Smooth muscle cell (in vitro differentiated cells): Measurements from ENCODE around the gene PRR22. TPM values are rescaled to one million over a fixed set of nuclear protein-coding genes. Genes with fewer than 3 reads are reported as not detected.

ENCODE experiments used
- DNase-seq: peaks from one replicate; lab custom pipeline; 2025; ENCODE audit not compliant: unreplicated experiment; lab: John Stamatoyannopoulos, UW
- H2AFZ ChIP-seq: fragments of 200-600 bp; sonication (generic); 2 replicates; pipeline ENCODE4 v1.6.0; 2016; ENCODE audit warnings: antibody characterized with exemption, low read depth, mild to moderate bottlenecking
- H3F3A ChIP-seq: fragments of 200-600 bp; sonication (generic); 2 replicates; pipeline ENCODE4 v1.6.0; 2017; ENCODE audit warnings: antibody characterized with exemption, low read depth
- H3K27ac ChIP-seq: fragments of 200-600 bp; sonication (generic); 2 replicates; pipeline ENCODE4 v1.5.1; 2016; ENCODE audit warnings: low read depth, mild to moderate bottlenecking
- H3K27me3 ChIP-seq: fragments of 200-600 bp; sonication (generic); 2 replicates; pipeline ENCODE4 v1.6.1; 2016; ENCODE audit warnings: low read depth, mild to moderate bottlenecking
- H3K36me3 ChIP-seq: fragments of 200-600 bp; sonication (generic); 2 replicates; pipeline ENCODE4 v1.5.1; 2016; ENCODE audit warnings: low read depth
- H3K4me1 ChIP-seq: fragments of 200-600 bp; sonication (generic); 2 replicates; pipeline ENCODE4 v1.5.1; 2016; ENCODE audit warnings: low read depth
- H3K4me2 ChIP-seq: fragments of 200-600 bp; sonication (generic); 2 replicates; pipeline ENCODE4 v1.6.0; 2016; ENCODE audit warnings: mild to moderate bottlenecking
- H3K4me3 ChIP-seq: fragments of 200-600 bp; sonication (generic); 2 replicates; pipeline ENCODE4 v1.5.1; 2016; ENCODE audit warnings: mild to moderate bottlenecking
- H3K79me2 ChIP-seq: fragments of 200-600 bp; sonication (generic); 2 replicates; pipeline ENCODE4 v1.6.0; 2016; ENCODE audit warnings: low read depth, mild to moderate bottlenecking
- H3K9ac ChIP-seq: fragments of 200-600 bp; sonication (generic); 2 replicates; pipeline ENCODE4 v1.6.0; 2016; ENCODE audit warnings: low read depth
- H3K9me3 ChIP-seq: fragments of 200-600 bp; sonication (generic); replicated peaks from 2 replicates; pipeline ENCODE4 v1.5.1; 2016; ENCODE audit warnings: low read depth
- H4K20me1 ChIP-seq: fragments of 200-600 bp; sonication (generic); 2 replicates; pipeline ENCODE4 v1.6.0; 2016; ENCODE audit warnings: low read depth
- WGBS: methylation state at CpG from one replicate; pipeline ENCODE4 v1.1.7; 2016; ENCODE audit warnings: low lambda C conversion rate; 5-methylcytosine and 5-hydroxymethylcytosine counted together
- polyA plus RNA-seq: library from polyadenylated mRNA; unstranded; fragments of >200 nt; fragmentation: Nextera tagmentation; extraction: Ambion mirVana; gene quantifications from 2 replicates; pipeline ENCODE4 v1.2.1, GENCODE V29; 2016
- total RNA-seq: library from RNA; depleted of rRNA; stranded (reverse); fragments of >200 nt; gene quantifications from 2 replicates; pipeline ENCODE4 v1.2.3, GENCODE V29; 2014
- TF ChIP-seq, protein P1 (sequence below): fragments of 200-600 bp; sonication (generic); IDR thresholded peaks from 2 replicates; pipeline ENCODE4 v1.5.1; 2017; ENCODE audit warnings: borderline replicate concordance, mild to moderate bottlenecking, antibody characterized with exemption; ENCODE audit not compliant: insufficient read depth, poor library complexity, severe bottlenecking

PRR22 gene
- total RNA-seq (1.5 and 2.2 TPM in 2 replicates), polyA plus RNA-seq (0.65 and 1.7 TPM in 2 replicates)

DNA sequence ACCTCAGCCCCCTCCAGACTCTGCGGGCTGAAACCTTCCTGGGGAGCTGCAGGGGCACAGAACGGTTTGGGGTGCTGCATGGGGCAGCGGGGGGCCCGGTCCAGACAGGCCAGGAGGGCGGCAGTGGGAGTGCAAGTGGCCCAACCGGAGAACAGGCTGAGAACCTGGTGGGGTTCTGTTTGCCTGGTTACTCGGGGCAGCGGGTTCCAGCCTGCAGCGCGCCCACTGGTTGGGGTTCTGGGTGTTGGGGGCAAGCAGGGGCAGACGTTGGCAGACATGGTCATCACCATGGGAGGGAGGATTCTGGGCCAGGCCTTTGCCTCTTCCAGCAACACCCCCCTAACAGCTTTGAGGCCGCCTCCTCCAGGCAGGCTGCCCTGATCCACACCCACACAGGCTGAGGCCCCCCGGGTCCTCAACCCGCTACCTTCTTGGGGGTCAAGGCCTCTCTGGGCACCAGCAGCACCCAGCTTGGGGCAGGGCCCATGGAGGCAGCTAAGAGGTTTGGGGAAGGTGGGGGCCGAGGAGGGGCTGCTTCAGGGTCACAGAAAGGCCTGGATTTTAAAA is at the start of gene PRR22:
PRR22 (minus strand) TSS at position 166 of the 567 bp plus-strand sequence; CDS start at position 80, 86 bp downstream.
- Histone ChIP-seq H3K79me2 (peaks cover 2% of the 10 kb centered on the region), H3K27me3 (no peaks in the 10 kb centered on the region), H3K4me3 (no peak within 1 kb of the TSS), H3K9me3 (no peaks in the 10 kb centered on the region), H3K36me3 (peaks cover 6% of the 10 kb centered on the region), H4K20me1 (no peaks in the 10 kb centered on the region), H3K27ac (no peak within 1 kb of the TSS), H2AFZ (no peak within 1 kb of the TSS), H3K9ac (no peak within 1 kb of the TSS), H3F3A (no peaks in the 10 kb centered on the region), H3K4me1 (no peaks in the 10 kb centered on the region), H3K4me2 (no peak within 1 kb of the TSS)
- no peak for DNase-seq
- TF ChIP-seq, protein P1, sequence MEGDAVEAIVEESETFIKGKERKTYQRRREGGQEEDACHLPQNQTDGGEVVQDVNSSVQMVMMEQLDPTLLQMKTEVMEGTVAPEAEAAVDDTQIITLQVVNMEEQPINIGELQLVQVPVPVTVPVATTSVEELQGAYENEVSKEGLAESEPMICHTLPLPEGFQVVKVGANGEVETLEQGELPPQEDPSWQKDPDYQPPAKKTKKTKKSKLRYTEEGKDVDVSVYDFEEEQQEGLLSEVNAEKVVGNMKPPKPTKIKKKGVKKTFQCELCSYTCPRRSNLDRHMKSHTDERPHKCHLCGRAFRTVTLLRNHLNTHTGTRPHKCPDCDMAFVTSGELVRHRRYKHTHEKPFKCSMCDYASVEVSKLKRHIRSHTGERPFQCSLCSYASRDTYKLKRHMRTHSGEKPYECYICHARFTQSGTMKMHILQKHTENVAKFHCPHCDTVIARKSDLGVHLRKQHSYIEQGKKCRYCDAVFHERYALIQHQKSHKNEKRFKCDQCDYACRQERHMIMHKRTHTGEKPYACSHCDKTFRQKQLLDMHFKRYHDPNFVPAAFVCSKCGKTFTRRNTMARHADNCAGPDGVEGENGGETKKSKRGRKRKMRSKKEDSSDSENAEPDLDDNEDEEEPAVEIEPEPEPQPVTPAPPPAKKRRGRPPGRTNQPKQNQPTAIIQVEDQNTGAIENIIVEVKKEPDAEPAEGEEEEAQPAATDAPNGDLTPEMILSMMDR: no peak
- 97% methylated on average over 12 of the region's 15 CpGs for WGBS

DNA sequence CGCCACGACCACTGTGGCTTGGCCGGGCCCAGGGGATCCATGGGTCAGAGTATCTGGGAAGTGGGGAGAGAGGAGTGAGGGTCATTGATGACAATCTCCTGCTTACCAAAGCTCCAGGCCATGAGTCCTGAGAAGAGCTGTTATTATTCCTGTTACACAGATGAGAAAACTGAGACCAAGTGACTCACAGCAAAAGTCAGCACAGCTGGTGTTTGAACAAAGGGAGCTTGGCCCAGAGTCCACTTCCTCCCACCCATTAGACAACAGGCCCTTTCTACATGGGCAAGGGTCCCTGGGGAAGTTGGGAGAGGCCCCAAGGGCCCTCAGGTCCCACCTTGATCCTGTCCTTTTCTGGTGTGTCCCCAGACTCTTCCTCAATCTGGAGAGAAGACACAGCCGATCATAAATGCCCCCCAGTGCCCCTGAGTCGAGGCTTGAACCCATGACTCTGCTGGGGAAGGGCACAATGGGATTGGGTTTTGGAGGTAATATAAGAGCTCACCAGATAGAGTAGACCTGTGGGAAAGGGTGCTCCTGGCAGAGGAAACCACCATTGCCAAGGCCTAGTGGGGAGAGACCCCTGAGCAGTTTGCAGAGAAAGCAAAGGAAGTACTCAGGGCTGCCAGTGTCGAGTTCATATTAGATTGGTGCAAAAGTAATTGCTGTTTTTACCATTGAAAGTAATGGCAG is 48.1 kb upstream of the PRR22 start:
- Histone ChIP-seq H4K20me1 (no peaks in the 10 kb centered on the region), H3K4me1 (no peaks in the 10 kb centered on the region), H3K9me3 (no peaks in the 10 kb centered on the region), H3K27me3 (no peaks in the 10 kb centered on the region), H3K9ac (no peak overlapping the region), H3K27ac (no peak overlapping the region), H2AFZ (no peak overlapping the region), H3K36me3 (no peaks in the 10 kb centered on the region), H3F3A (no peaks in the 10 kb centered on the region), H3K4me3 (no peak overlapping the region), H3K79me2 (no peaks in the 10 kb centered on the region), H3K4me2 (no peak overlapping the region)
- DNase-seq: no peak
- 91% methylated on average over 6 of the region's 6 CpGs for WGBS
- TF ChIP-seq, protein P1: no peak

DNA sequence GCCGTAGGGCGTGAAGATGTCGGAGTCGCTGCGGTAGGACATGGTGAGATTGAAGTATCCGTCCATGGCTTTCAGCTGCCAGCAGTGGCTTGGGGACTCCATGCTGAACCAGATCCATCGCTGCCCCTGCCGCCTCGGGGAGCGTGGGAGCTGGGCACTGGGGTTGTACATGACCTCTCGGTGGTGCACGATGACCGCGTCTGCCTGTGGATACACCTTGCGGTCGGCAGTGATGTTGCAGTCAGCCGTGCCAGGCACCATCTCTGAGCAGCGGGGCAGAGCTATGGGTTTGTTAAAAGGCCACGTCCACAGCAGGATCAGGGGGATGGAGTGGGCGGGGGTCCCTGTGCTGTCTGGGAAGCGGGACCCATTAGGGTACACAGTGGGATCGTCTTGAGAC is 47.5 kb upstream of the PRR22 start:
- WGBS: 92% methylated on average over 22 of the region's 22 CpGs
- no peak overlapping the region for H3K27ac ChIP-seq
- TF ChIP-seq, protein P1: no peak
- H3K36me3 ChIP-seq: no peaks in the 10 kb centered on the region
- H3K9me3 ChIP-seq: no peaks in the 10 kb centered on the region
- no peaks in the 10 kb centered on the region for H3K4me1 ChIP-seq
- H3K27me3 ChIP-seq: no peaks in the 10 kb centered on the region
- no peak overlapping the region for H2AFZ ChIP-seq
- no peaks in the 10 kb centered on the region for H3K79me2 ChIP-seq
- H3F3A ChIP-seq: no peaks in the 10 kb centered on the region
- no peak overlapping the region for H3K9ac ChIP-seq
- no peaks in the 10 kb centered on the region for H4K20me1 ChIP-seq
- H3K4me2 ChIP-seq: no peak overlapping the region
- no peak overlapping the region for H3K4me3 ChIP-seq
- DNase-seq: no peak
